A673 (cell line): ENCODE results near the gene PIGX. TPM values are rescaled to one million over a fixed set of nuclear protein-coding genes. Genes with fewer than 3 reads are reported as not detected.

Experiments
- BruUV-seq: library from RNA; stranded (reverse); fragments of 400-500 nt; replicated peaks from 2 replicates; lab custom pipeline; 2021; lab: Mats Ljungman, UMichigan
- CTCF ChIA-PET: fragments of 300-600 bp; sonication (Branson Sonifier 250); formaldehyde crosslinking; loops from one replicate; lab custom pipeline; 2022; ENCODE audit warnings: antibody characterized with exemption; lab: Charles Lee
- POLR2A ChIA-PET: fragments of 300-600 bp; sonication (Branson Sonifier 250); formaldehyde crosslinking; loops from one replicate; lab custom pipeline; 2022; ENCODE audit warnings: antibody characterized with exemption; ENCODE audit not compliant: low non-redundant PET; lab: Charles Lee
- DNase-seq: peaks from one replicate; pipeline ENCODE4 v3.0.0-alpha.2; 2015; ENCODE audit warnings: low spot score
- H3K27ac ChIP-seq: fragments of 200-600 bp; sonication (generic); 2 replicates; pipeline ENCODE4 v1.5.1; 2016; ENCODE audit warnings: mixed run types, low read depth, mild to moderate bottlenecking, mixed read lengths, antibody characterized with exemption, low read length; ENCODE audit not compliant: poor library complexity, severe bottlenecking
- H3K27me3 ChIP-seq: fragments of 200-600 bp; sonication (generic); replicated peaks from 2 replicates; pipeline ENCODE4 v1.6.1; 2017; ENCODE audit warnings: mixed run types, low read depth, mild to moderate bottlenecking, mixed read lengths, antibody characterized with exemption, low read length; ENCODE audit not compliant: insufficient read depth, poor library complexity
- H3K36me3 ChIP-seq: fragments of 200-600 bp; sonication (generic); 2 replicates; pipeline ENCODE4 v1.6.1; 2016; ENCODE audit warnings: mixed run types, mild to moderate bottlenecking, mixed read lengths, antibody characterized with exemption, low read length; ENCODE audit not compliant: insufficient read depth, poor library complexity, severe bottlenecking
- H3K4me1 ChIP-seq: fragments of 200-600 bp; sonication (generic); 2 replicates; pipeline ENCODE4 v1.6.1; 2017; ENCODE audit warnings: mixed run types, mild to moderate bottlenecking, mixed read lengths, antibody characterized with exemption, low read length; ENCODE audit not compliant: insufficient read depth, poor library complexity, severe bottlenecking
- H3K4me3 ChIP-seq: fragments of 200-600 bp; sonication (generic); 2 replicates; pipeline ENCODE4 v1.5.1; 2016; ENCODE audit warnings: low read depth, mixed run types, mild to moderate bottlenecking, mixed read lengths, low read length; ENCODE audit not compliant: poor library complexity, severe bottlenecking
- H3K9me3 ChIP-seq: fragments of 200-600 bp; sonication (generic); 2 replicates; pipeline ENCODE4 v1.6.1; 2016; ENCODE audit warnings: mixed run types, low read depth, mild to moderate bottlenecking, mixed read lengths, antibody characterized with exemption, low read length; ENCODE audit not compliant: poor library complexity, severe bottlenecking
- EZH2 ChIP-seq: fragments of 200-600 bp; sonication (generic); IDR thresholded peaks from 2 replicates; pipeline ENCODE4 v1.6.1; 2017; ENCODE audit warnings: borderline replicate concordance, low read depth, mild to moderate bottlenecking, mixed read lengths, antibody characterized with exemption, low read length; ENCODE audit not compliant: poor library complexity, severe bottlenecking
- intact Hi-C: fragments of 100-400 bp; cut with micrococcal nuclease; formaldehyde crosslinking; loops from one replicate; pipeline ENCODE4 v1.10.0; 2022; ENCODE audit not compliant: unreplicated experiment
- total RNA-seq: library from RNA; stranded (reverse); gene quantifications from 2 replicates; pipeline ENCODE4 v1.2.3, GENCODE V29; 2021
- TF ChIP-seq, protein P1 (sequence below): fragments of 300-800, 200-600 bp; sonication (generic); conservative IDR thresholded peaks from 2 replicates; pipeline ENCODE4 v1.5.1; 2017; ENCODE audit warnings: low read depth, mild to moderate bottlenecking, antibody characterized with exemption, low read length, moderate library complexity, mixed read lengths

The PIGX gene
- total RNA-seq, 1 experiment from 2014 or later, result 59.1 TPM

DNA sequence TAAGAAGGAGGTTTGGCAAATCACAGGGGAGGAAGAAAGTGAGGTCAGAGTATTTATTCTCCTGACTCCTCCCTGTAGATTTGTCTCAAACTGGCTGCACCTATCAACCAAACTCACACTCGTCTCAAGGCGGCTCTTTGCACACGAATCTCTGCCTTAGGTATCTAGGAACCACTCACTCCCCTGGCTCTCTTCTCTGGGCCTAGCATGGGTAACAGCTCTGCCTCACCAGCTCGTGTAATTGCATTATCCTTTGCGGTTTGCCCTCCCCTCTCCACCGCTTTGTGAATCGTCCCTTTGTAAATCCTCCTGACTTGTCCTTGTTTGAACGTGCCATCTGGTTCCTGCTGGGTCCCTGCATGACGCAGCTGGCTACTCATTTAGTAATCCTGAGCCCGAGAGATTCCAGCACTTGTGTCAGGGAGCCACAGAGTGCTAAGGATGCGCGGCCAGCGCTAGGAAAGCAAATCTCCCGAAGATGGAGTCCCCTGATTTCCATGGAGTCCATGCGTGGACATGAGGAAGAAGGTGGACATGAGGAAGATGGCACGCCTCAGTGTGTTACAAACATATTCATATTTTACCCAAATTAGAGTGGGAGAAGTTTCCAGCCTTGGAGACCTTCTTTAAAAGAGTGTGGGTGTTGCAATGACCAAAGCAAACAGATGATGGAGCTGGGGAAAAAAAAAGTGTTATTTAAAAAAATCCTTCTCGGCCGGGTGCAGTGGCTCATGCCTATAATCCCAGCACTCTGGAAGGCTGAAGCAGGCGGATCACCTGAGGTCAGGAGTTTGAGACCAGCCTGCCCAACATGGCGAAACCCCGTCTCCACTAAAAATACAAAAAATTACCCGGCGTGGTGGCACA lies 45.9 kb upstream of the PIGX start:
- TF ChIP-seq, protein P1, sequence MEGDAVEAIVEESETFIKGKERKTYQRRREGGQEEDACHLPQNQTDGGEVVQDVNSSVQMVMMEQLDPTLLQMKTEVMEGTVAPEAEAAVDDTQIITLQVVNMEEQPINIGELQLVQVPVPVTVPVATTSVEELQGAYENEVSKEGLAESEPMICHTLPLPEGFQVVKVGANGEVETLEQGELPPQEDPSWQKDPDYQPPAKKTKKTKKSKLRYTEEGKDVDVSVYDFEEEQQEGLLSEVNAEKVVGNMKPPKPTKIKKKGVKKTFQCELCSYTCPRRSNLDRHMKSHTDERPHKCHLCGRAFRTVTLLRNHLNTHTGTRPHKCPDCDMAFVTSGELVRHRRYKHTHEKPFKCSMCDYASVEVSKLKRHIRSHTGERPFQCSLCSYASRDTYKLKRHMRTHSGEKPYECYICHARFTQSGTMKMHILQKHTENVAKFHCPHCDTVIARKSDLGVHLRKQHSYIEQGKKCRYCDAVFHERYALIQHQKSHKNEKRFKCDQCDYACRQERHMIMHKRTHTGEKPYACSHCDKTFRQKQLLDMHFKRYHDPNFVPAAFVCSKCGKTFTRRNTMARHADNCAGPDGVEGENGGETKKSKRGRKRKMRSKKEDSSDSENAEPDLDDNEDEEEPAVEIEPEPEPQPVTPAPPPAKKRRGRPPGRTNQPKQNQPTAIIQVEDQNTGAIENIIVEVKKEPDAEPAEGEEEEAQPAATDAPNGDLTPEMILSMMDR, result no peak
- TF ChIP-seq EZH2, result no peak
- BruUV-seq, result no TSS peak
- intact Hi-C loops, result no loop called here
- POLR2A ChIA-PET, result no interaction called here
- Histone ChIP-seq H3K27me3 (no peaks in the 10 kb centered on the region), H3K4me3 (no peak overlapping the region), H3K27ac (peak overlapping the region; percentile 52), H3K9me3 (no peaks in the 10 kb centered on the region), H3K4me1 (peaks cover 17% of the 10 kb centered on the region), H3K36me3 (no peaks in the 10 kb centered on the region)
- CTCF ChIA-PET, result no interaction called here
- peak; percentile 85 for DNase-seq

DNA sequence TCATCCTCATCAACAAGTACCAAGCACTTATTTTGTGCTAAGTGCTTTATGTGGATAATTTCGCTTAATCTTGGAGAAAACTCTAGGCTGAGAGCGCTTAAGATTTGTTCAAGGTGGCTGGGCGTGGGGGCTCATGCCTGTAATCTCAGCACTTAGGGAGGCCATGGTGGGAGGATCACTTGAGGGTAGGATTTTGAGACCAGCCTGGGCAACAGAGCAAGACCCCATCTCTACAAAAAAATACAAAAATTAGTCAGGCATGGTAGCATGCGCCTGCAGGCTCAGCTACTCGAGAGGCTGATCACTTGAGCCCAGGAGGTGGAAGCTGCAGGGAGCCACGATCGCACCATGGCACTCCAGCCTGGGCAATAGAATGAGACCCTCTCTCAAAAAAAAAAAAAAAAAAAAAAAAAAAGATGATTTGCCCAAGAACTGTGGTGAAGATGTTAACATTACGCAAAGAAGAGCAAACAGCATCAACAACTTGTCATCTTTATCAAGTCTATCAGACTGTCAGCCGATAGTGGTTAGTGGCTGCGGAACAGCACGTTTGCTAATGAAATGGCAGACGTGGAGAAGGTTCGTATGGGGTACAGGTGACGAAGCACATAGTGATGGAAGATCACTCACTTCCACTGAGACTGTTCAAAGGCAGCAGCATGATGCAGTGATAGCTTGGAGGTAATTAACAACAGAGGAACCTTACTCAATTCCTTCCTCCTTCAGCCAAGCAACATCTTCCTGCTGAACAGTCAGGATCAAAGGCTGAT lies 44.9 kb upstream of the PIGX start:
- no peak for DNase-seq
- ChIA-PET CTCF (no interaction called here), POLR2A (no interaction called here)
- Histone ChIP-seq H3K4me1 (peaks cover 17% of the 10 kb centered on the region), H3K36me3 (no peaks in the 10 kb centered on the region), H3K4me3 (no peak overlapping the region), H3K9me3 (no peaks in the 10 kb centered on the region), H3K27me3 (no peaks in the 10 kb centered on the region), H3K27ac (no peak overlapping the region)
- intact Hi-C loops, result no loop called here
- BruUV-seq, result no TSS peak
- TF ChIP-seq EZH2, result no peak
- TF ChIP-seq, protein P1, result no peak

DNA sequence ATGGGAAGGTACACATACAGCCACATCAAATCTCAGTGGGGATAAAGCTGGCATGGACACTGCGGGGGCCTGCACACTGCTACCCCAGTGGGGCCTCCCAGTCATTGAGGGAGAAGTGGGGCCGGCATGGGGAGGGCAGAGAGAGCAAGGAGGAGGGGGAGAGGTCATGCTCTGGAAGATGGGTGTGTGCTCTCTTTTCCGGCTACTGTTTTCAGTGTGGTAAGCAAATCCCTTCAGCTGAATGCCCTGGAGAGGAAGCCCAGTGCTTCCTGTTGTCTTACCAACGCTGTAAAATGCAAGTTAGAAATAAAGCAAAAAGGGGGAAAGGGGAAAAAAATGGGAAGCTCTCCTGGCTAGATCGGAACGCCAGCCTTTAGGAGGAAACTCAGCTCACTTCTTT lies 41.8 kb upstream of the PIGX start:
- intact Hi-C loops, result no loop called here
- no TSS peak for BruUV-seq
- H3K4me3 ChIP-seq, result no peak overlapping the region
- no peak for DNase-seq
- no peak for TF ChIP-seq EZH2
- TF ChIP-seq, protein P1, result no peak
- no peak overlapping the region for H3K27ac ChIP-seq
- ChIA-PET CTCF (no interaction called here), POLR2A (no interaction called here)
- H3K36me3 ChIP-seq, result no peaks in the 10 kb centered on the region
- H3K27me3 ChIP-seq, result no peaks in the 10 kb centered on the region
- peaks cover 12% of the 10 kb centered on the region for H3K4me1 ChIP-seq
- no peaks in the 10 kb centered on the region for H3K9me3 ChIP-seq
